MM.1S (cell line): Measurements from ENCODE around the gene ARL6IP5.

ENCODE experiments used
- EZH2 ChIP-seq: fragments of 300-600 bp; sonication (generic); optimal IDR thresholded peaks from 2 replicates; pipeline ENCODE3; 2017; ENCODE audit warnings: low read depth, mild to moderate bottlenecking, antibody characterized with exemption, low read length, mixed read lengths
- TF ChIP-seq, protein P1 (sequence below): fragments of 300-600 bp; sonication (generic); IDR thresholded peaks from 2 replicates; pipeline ENCODE4 v1.5.1; 2016; ENCODE audit warnings: antibody characterized with exemption, low read length, mixed read lengths

DNA sequence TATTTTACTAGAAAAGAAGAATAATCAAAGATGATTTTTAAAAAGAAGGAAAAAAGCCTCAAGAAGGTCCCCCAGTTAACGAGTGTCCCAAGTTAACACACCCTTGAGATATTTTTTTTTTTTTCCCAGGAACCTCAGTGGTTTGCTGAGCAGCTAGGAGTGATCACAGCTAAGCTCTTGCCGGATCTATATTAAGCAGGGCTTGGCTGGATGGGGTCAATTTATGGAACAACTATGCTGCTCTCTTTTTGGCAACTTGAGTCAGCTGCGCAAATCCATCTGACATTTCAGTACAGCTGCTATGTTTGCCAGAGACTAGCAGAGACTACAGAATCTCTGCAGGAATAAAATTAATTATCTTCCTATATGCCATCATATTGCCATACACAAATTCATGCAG is 37.7 kb downstream of the ARL6IP5 start, which contains the start of gene LMOD3:
- TF ChIP-seq, protein P1, sequence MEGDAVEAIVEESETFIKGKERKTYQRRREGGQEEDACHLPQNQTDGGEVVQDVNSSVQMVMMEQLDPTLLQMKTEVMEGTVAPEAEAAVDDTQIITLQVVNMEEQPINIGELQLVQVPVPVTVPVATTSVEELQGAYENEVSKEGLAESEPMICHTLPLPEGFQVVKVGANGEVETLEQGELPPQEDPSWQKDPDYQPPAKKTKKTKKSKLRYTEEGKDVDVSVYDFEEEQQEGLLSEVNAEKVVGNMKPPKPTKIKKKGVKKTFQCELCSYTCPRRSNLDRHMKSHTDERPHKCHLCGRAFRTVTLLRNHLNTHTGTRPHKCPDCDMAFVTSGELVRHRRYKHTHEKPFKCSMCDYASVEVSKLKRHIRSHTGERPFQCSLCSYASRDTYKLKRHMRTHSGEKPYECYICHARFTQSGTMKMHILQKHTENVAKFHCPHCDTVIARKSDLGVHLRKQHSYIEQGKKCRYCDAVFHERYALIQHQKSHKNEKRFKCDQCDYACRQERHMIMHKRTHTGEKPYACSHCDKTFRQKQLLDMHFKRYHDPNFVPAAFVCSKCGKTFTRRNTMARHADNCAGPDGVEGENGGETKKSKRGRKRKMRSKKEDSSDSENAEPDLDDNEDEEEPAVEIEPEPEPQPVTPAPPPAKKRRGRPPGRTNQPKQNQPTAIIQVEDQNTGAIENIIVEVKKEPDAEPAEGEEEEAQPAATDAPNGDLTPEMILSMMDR = no peak
- no peak for TF ChIP-seq EZH2
